Measurements from ENCODE around the gene PTPRCAP. TPM values are rescaled to one million over a fixed set of nuclear protein-coding genes. Genes with fewer than 3 reads are reported as not detected.

The PTPRCAP gene, protein sequence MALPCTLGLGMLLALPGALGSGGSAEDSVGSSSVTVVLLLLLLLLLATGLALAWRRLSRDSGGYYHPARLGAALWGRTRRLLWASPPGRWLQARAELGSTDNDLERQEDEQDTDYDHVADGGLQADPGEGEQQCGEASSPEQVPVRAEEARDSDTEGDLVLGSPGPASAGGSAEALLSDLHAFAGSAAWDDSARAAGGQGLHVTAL
- 0.30 and 0.97 TPM in 2 replicates for total RNA-seq

DNA sequence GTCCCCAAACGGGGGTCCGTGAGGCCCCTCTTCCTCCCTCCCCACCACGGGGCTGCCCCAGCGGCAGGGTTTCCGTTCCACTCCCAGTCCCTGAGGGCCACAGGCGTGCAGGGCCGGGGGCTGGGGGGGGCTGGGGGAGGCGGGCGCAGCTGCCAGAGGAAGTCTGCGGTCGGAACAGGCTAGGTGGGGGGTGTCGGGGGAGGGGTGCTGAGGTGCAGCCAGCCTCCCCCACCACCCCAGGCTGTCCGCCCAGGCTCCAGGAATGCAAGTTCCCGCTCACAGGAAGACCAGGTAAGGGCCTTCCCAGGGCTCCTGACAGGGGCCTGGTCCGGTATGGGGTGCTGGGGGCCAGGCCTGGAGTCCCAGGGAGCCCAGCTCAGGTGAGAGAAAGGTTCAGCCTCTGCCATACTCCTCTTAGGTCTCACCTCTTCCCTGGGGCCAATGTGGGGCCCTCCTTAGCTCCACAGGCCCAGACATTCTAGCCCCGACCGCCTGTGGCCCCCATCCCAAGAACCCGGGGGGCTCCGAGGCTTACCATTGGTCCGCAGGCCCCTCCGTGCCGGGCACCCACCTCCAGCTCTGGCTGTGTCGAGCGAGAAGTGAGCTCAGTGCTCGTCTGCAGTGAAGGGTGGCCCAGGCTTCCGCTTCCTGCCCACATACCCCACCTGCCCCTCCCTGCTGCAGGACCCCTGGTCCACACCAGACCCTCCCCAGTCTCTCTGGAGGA, at the start of gene PTPRCAP:
TSS of gene PTPRCAP (minus strand) at position 601 of the 727 bp plus-strand sequence. CDS start at position 538, 63 bp downstream.

GRCh38 chr11:67482827-67483798, 45.6 kb upstream of the PTPRCAP start, which contains the start of gene AIP:
Gene AIP, plus strand, starts transcription at chr11:67483026. Its CDS starts 133 bp downstream, at chr11:67483159.

DNA sequence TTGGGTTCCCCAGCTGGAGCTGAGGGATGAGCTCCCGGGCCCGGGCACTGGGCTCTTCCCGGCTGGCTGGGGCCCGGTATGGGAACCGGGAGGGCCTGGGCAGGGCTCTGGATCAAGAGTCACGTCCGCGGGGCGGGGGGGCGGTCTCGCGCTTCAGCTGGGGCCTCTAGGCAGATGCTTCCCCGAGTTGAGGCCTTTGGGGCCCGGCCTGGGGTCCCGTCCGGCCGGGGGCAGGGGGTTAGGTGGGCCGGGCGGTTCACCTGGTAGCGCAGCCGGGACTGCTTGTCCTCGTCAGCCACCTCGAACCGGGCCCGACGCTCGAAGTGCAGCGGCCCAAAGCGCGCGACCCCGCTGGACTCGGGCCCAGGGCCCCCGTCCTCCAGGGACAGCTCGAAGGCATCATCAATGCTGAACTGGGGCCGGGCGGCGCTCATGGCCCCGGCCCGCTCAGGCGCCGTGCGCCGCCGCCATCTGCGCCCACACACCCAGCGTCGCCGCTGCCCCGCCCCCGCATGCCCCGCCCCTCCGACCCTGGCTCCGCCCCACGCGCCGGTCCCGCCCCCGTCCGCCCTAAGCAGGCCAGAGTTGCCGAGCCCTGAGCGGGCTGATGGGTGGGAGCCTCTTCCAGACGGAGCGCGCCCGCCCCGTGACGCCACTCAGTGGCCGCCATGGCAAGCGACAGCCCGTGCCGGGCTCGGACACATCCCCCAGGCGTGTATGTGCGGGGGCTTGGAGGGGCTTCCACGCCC, 31.5 kb upstream of the PTPRCAP start, which contains the start of gene TMEM134:
TSS of gene TMEM134 (minus strand) at position 493 of the 749 bp plus-strand sequence. CDS start at position 434, 59 bp downstream.

GRCh38 chr11:67455054-67455453, 17.6 kb upstream of the PTPRCAP start, which contains the start of gene CABP4:
Gene CABP4, plus strand, starts transcription at chr11:67455354. Its CDS starts 70 bp downstream, at chr11:67455424.

GRCh38 chr11:67452141-67452952, 14.9 kb upstream of the PTPRCAP start, which contains the start of gene GPR152:
Gene GPR152, minus strand, starts transcription at chr11:67452729. Its CDS starts 5 bp downstream, at chr11:67452724.

GRCh38 chr11:67428052-67429001, 9.2 kb downstream of the PTPRCAP start, which contains the start of gene RPS6KB2:
Gene RPS6KB2, plus strand, starts transcription at chr11:67428494. Its CDS starts 52 bp downstream, at chr11:67428546.

DNA sequence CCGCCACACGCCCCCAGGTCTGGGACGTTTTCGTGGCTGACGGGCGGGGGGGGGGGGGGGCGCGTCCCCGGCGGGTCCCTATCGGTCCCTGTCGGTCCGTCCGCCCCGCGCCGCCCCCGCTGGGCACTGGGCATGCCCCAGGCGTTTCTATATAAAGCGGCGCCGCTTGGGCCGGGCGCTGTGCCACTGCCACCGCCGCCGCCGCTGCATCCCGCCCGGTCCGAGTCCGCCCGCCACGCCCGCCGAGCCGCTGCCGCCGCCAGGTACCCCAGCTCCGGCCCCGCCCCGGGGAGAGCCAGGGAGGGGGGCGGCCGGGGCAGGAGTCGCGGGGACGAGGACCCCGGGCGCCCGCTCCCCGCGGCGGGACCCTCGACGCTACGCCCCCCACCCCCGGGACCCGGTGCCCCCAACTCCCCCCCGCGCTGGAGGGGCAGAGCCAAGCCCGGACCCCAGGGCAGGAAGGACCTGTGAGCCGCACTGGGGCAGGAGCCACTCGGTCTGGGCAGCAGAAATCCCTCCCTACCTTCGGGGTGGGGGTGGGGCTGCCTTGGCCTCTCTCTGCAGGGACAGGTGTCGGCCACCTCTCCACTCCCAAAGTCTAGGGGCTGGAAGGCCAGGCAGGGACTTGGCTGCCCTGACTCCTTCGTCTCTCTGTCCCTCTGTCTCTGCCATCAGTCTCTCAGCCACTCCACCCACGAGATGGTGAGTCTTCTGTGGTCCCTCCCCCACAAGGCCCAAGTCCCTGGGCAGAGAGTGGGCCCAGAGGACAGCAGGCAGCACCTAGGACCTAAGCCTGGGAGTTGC, 21.8 kb downstream of the PTPRCAP start, which contains the start of gene CARNS1:
TSS of gene CARNS1 (plus strand) at position 178 of the 804 bp plus-strand sequence. CDS start at position 700, 522 bp downstream.

GRCh38 chr11:67401495-67402191, 35.8 kb downstream of the PTPRCAP start, which contains the start of gene PPP1CA:
Gene PPP1CA, minus strand, starts transcription at chr11:67401858. Its CDS starts 76 bp downstream, at chr11:67401782.

DNA sequence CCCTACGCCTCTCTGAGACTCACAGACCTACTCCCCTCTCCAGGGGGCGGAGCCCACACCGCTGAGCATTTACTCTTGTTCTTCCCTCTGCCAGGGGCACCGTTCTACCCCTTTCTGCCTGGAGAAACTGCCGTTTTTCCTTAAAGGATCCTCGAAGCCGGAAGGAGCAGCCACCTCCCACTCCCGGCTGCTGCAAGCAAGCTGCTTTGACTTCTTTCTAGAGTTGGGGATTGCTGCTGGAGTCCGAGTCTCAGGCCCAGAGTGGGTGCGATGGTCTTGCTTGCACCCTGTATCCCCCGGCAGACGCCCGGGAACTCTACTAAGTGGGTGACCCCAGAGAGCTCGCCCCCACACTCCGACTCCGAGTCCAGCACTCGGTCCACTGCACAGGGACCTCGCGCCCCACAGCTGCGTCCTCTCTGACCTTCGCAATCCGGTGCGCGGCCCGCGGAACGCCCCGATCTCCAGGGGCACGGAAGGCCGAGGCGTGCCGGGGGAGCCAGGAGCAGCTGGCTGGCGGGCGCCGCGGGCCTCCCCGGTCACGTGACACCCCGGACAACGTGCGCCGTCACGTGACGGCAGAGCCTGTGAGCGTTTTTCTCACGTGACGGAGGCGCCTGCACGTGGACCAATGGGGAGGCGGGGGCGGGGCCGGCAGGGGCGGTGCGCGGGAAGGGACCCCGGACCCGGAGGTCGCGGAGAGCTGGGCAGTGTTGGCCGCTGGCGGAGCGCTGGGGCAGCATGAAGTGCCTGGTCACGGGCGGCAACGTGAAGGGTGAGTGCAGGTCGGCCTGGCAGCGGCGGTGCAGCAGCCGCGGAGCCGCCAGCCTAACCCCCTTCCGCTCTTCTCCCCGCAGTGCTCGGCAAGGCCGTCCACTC, 45.9 kb downstream of the PTPRCAP start, which contains the start of gene RAD9A:
TSS of gene RAD9A (plus strand) at position 683 of the 879 bp plus-strand sequence. CDS start at position 742, 59 bp downstream.

Other genes starting within 250 kb of the PTPRCAP start
- 27.3 and 36.8 TPM in 2 replicates for gene GRK2, start 171.2 kb downstream of the PTPRCAP start, total RNA-seq
- gene ANKRD13D, start 148.4 kb downstream of the PTPRCAP start, total RNA-seq, result 21.4 and 22.4 TPM in 2 replicates
- gene SSH3, start 134.2 kb downstream of the PTPRCAP start, total RNA-seq, result 7.8 and 9.1 TPM in 2 replicates
- 41.0 and 52.0 TPM in 2 replicates for gene POLD4, start 84.1 kb downstream of the PTPRCAP start, total RNA-seq
- 0.61 and 1.3 TPM in 2 replicates for gene CLCF1, start 64.1 kb downstream of the PTPRCAP start, total RNA-seq
- 5.2 TPM in 2 replicates for gene RAD9A, start 45.7 kb downstream of the PTPRCAP start, total RNA-seq
- gene PPP1CA, start 35.8 kb downstream of the PTPRCAP start, total RNA-seq, result 250 and 273 TPM in 2 replicates
- not detected in 2 replicates for gene TBC1D10C, start 33.6 kb downstream of the PTPRCAP start, total RNA-seq
- 0.15 and 0.32 TPM in 2 replicates for gene CARNS1, start 22.0 kb downstream of the PTPRCAP start, total RNA-seq
- 43.2 and 52.9 TPM in 2 replicates for gene RPS6KB2, start 9.2 kb downstream of the PTPRCAP start, total RNA-seq
- gene CORO1B, start 5.8 kb upstream of the PTPRCAP start, total RNA-seq, result 132 and 167 TPM in 2 replicates
- gene GPR152, start 15.0 kb upstream of the PTPRCAP start, total RNA-seq, result not detected in 2 replicates
- gene CABP4, start 17.7 kb upstream of the PTPRCAP start, total RNA-seq, result 0.65 and 1.4 TPM in 2 replicates
- 22.4 and 33.3 TPM in 2 replicates for gene TMEM134, start 31.6 kb upstream of the PTPRCAP start, total RNA-seq
- gene AIP, start 45.3 kb upstream of the PTPRCAP start, total RNA-seq, result 80.1 and 97.4 TPM in 2 replicates
- 14.3 and 16.9 TPM in 2 replicates for gene PITPNM1, start 67.7 kb upstream of the PTPRCAP start, total RNA-seq
- 12.8 and 23.1 TPM in 2 replicates for gene CDK2AP2, start 70.5 kb upstream of the PTPRCAP start, total RNA-seq
- gene CABP2, start 85.8 kb upstream of the PTPRCAP start, total RNA-seq, result not detected in 2 replicates
- gene GSTP1, start 146.1 kb upstream of the PTPRCAP start, total RNA-seq, result 647 and 1,635 TPM in 2 replicates
- 235 and 247 TPM in 2 replicates for gene NDUFV1, start 169.3 kb upstream of the PTPRCAP start, total RNA-seq
- gene NUDT8, start 192.3 kb upstream of the PTPRCAP start, total RNA-seq, result 12.8 and 19.5 TPM in 2 replicates
- not detected in 2 replicates for gene TBX10, start 202.1 kb upstream of the PTPRCAP start, total RNA-seq
- gene ACY3, start 213.0 kb upstream of the PTPRCAP start, total RNA-seq, result not detected in 2 replicates
- not detected in 2 replicates for gene ALDH3B2, start 236.9 kb upstream of the PTPRCAP start, total RNA-seq

All from epithelial cell of umbilical artery (primary cell).